ENCODE data around the gene RARS1. TPM values are rescaled to one million over a fixed set of nuclear protein-coding genes. Genes with fewer than 3 reads are reported as not detected.

The RARS1 gene
- total RNA-seq, 1 experiment from 2014 or later, result 105 TPM

DNA sequence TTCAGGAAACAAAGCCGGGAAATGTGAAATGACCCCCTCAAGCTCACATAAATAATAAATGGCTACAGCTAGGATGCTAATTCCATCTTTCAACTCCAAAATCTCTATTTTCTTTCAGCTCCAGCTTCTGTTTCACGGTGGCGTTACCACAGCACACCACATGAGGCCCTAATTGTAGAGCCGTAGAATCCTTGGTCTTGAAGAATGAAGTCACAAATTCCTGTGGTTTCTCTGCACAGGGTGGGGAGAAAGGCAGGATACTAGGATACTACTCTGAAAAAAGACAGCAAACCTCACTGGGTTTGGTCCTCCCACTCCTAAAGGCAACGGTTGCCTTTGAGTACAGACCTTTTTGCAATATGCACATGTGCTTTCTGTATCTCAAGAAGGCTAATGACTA lies 13.9 kb upstream of the RARS1 start:
- H3K27me3 ChIP-seq (replicated peaks; ENCODE audit: insufficient read depth, low read depth, low read length, poor library complexity), result no peaks in the 10 kb centered on the region
- no peaks in the 10 kb centered on the region for H3K4me1 ChIP-seq (ENCODE audit: insufficient read depth, low read length, poor library complexity, severe bottlenecking)
- H3K4me3 ChIP-seq (ENCODE audit: low read depth, low read length, poor library complexity, severe bottlenecking), result no peak overlapping the region
- DNase-seq (ENCODE audit: low spot score), result peak; percentile 45
- no TSS peak for BruUV-seq (replicated peaks)
- no peak overlapping the region for H3K27ac ChIP-seq (ENCODE audit: low read depth, low read length, poor library complexity, severe bottlenecking)
- intact Hi-C loops (cut with micrococcal nuclease; ENCODE audit: unreplicated experiment), result no loop called here
- TF ChIP-seq, protein P1, sequence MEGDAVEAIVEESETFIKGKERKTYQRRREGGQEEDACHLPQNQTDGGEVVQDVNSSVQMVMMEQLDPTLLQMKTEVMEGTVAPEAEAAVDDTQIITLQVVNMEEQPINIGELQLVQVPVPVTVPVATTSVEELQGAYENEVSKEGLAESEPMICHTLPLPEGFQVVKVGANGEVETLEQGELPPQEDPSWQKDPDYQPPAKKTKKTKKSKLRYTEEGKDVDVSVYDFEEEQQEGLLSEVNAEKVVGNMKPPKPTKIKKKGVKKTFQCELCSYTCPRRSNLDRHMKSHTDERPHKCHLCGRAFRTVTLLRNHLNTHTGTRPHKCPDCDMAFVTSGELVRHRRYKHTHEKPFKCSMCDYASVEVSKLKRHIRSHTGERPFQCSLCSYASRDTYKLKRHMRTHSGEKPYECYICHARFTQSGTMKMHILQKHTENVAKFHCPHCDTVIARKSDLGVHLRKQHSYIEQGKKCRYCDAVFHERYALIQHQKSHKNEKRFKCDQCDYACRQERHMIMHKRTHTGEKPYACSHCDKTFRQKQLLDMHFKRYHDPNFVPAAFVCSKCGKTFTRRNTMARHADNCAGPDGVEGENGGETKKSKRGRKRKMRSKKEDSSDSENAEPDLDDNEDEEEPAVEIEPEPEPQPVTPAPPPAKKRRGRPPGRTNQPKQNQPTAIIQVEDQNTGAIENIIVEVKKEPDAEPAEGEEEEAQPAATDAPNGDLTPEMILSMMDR (conservative IDR thresholded peaks at IDR 0.05; ENCODE audit: low read depth, low read length), result 0 out of 2 replicates have a peak, but pooled peaks have one; percentile 14
- TF ChIP-seq EZH2 (IDR thresholded peaks at IDR 0.05; ENCODE audit: borderline replicate concordance, low read depth, low read length, poor library complexity, severe bottlenecking), result no peak
- POLR2A ChIA-PET (ENCODE audit: low non-redundant PET), result no interaction called here
- CTCF ChIA-PET, result interaction anchor here (0.5 kb wide), 1 partner anchor 180 kb away, joined by 3 read pairs; no protein-coding TSS in a partner anchor
- no peaks in the 10 kb centered on the region for H3K9me3 ChIP-seq (ENCODE audit: low read depth, low read length, poor library complexity, severe bottlenecking)
- no peaks in the 10 kb centered on the region for H3K36me3 ChIP-seq (ENCODE audit: insufficient read depth, low read length, poor library complexity, severe bottlenecking)

DNA sequence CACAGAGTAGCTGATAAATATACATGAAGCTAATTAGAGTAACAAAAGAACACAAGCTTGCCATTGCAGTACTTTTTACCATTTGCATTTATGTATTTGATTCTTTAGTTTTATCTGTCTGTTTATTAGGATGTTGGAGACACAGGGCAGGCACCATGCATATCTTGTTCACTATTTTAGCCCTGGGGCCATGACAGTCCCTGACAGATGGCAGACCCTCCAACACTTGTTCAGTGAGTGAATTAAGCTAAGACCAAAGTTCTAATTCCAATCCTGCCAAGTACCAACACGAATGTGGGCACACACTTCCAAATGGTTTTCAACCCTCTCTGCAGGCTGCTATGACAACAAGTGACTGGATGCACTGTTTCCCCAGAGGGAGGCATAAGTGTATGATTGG lies 12.0 kb upstream of the RARS1 start:
- DNase-seq (ENCODE audit: low spot score), result no peak
- TF ChIP-seq, protein P1 (conservative IDR thresholded peaks at IDR 0.05; ENCODE audit: low read depth, low read length), result no peak
- TF ChIP-seq EZH2 (IDR thresholded peaks at IDR 0.05; ENCODE audit: borderline replicate concordance, low read depth, low read length, poor library complexity, severe bottlenecking), result no peak
- ChIA-PET CTCF (no interaction called here), POLR2A (ENCODE audit: low non-redundant PET) (no interaction called here)
- Histone ChIP-seq H3K4me1 (ENCODE audit: insufficient read depth, low read length, poor library complexity, severe bottlenecking) (no peaks in the 10 kb centered on the region), H3K27ac (ENCODE audit: low read depth, low read length, poor library complexity, severe bottlenecking) (no peak overlapping the region), H3K27me3 (replicated peaks; ENCODE audit: insufficient read depth, low read depth, low read length, poor library complexity) (no peaks in the 10 kb centered on the region), H3K36me3 (ENCODE audit: insufficient read depth, low read length, poor library complexity, severe bottlenecking) (no peaks in the 10 kb centered on the region), H3K4me3 (ENCODE audit: low read depth, low read length, poor library complexity, severe bottlenecking) (no peak overlapping the region), H3K9me3 (ENCODE audit: low read depth, low read length, poor library complexity, severe bottlenecking) (no peaks in the 10 kb centered on the region)
- intact Hi-C loops (cut with micrococcal nuclease; ENCODE audit: unreplicated experiment), result no loop called here
- BruUV-seq (replicated peaks), result no TSS peak

DNA sequence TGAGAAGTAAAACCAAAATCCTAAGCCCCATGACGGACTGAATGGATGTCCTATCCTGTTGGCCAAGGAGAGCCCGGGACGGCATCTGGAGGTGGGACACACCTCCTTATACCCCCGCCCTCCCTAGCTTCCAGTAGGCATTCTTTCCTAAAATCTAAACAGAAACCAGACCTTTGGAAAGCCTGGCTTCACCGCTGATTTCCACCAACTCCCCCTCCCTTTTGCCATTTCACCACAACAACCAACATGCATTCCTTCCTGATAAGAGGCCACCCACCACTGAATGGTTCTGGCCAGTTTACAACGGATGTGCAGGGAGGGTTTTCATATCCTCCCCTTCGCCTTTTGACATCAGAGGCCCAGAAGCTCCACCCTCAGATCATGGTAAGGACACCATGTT lies 9.2 kb upstream of the RARS1 start:
- H3K4me3 ChIP-seq (ENCODE audit: low read depth, low read length, poor library complexity, severe bottlenecking), result no peak overlapping the region
- no TSS peak for BruUV-seq (replicated peaks)
- no peaks in the 10 kb centered on the region for H3K4me1 ChIP-seq (ENCODE audit: insufficient read depth, low read length, poor library complexity, severe bottlenecking)
- DNase-seq (ENCODE audit: low spot score), result no peak
- no peak overlapping the region for H3K27ac ChIP-seq (ENCODE audit: low read depth, low read length, poor library complexity, severe bottlenecking)
- ChIA-PET CTCF (no interaction called here), POLR2A (ENCODE audit: low non-redundant PET) (no interaction called here)
- no peaks in the 10 kb centered on the region for H3K36me3 ChIP-seq (ENCODE audit: insufficient read depth, low read length, poor library complexity, severe bottlenecking)
- no peak for TF ChIP-seq EZH2 (IDR thresholded peaks at IDR 0.05; ENCODE audit: borderline replicate concordance, low read depth, low read length, poor library complexity, severe bottlenecking)
- TF ChIP-seq, protein P1 (conservative IDR thresholded peaks at IDR 0.05; ENCODE audit: low read depth, low read length), result no peak
- no peaks in the 10 kb centered on the region for H3K9me3 ChIP-seq (ENCODE audit: low read depth, low read length, poor library complexity, severe bottlenecking)
- intact Hi-C loops (cut with micrococcal nuclease; ENCODE audit: unreplicated experiment), result no loop called here
- H3K27me3 ChIP-seq (replicated peaks; ENCODE audit: insufficient read depth, low read depth, low read length, poor library complexity), result no peaks in the 10 kb centered on the region
